ENCODE results near the gene CMSS1.
A peak's percentile ranks its signal among the peaks of the same experiment; 100 is the strongest.

CMSS1 gene

DNA sequence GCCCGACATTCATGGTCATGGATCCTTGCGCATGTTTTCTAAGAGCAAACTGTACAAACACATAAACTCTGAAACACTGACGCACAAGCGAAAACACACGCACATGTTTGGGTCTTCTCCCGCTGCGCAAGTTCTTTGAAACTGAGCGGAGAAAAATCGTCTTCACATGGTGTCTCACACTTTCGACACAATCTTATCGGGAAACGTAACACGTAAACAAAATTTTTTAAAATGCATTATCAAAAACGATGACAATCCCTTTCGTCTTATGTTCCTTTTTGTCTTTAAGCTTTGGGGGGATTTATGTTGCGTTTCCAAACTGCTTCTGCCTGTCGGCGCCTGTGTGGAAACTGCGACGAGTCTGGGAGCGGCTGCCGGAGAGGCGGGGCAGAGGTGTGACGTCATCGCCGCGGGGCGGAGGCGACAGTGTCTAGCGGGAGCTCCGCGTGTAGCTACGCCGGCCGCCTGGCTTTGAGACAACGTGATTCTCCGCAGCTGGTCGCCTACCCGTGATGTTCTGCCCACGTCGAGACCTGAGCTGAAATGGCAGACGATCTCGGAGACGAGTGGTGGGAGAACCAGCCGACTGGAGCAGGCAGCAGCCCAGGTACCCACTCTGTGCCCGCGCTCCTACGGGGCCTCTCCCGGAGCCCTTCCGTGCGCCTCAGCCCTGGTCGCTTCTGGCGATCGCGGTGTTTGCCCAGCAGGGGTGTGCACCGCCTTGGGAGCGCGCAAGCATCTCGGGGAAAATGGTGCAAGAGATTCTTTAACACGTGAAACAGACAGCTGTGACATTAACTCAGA is at the start of gene CMSS1:
Gene CMSS1, plus strand, starts transcription at position 426 of the 804 bp plus-strand sequence.
- Histone ChIP-seq H3K4me1 (ENCODE audit: insufficient read depth, low read length) (no peaks in the 10 kb centered on the region), H3K9me3 (ENCODE audit: control insufficient read depth, insufficient read depth, low read length) (no peaks in the 10 kb centered on the region), H3K9ac (ENCODE audit: low read depth, low read length) (peak within 1 kb of the TSS; percentile 94), H3K36me3 (ENCODE audit: insufficient read depth, low read length) (no peaks in the 10 kb centered on the region; the same call in 1 of the 2 replicates)

DNA sequence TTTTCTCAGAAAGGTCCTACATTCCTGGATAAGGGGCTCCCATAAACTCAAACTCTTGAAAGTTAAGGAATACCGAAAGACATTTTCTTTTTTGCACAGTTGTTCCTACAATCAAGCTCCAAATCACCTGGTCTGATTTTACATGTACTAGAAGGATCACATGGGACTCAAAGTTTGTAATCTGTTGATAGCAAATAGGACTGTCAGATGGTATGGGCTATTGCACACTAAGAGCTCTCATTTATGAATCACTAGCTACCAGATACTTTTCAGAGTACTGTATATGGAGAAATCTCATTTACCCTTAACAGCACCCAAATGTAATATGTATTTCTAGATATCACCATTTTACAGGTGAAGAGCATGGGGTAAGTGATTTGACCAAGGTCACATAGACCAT is 49.5 kb upstream of the CMSS1 start:
- no peak overlapping the region for H3K9ac ChIP-seq (ENCODE audit: low read depth, low read length)
- no peaks in the 10 kb centered on the region for H3K36me3 ChIP-seq (ENCODE audit: insufficient read depth, low read length)
- H3K4me1 ChIP-seq (ENCODE audit: insufficient read depth, low read length): no peaks in the 10 kb centered on the region
- no peaks in the 10 kb centered on the region for H3K9me3 ChIP-seq (ENCODE audit: control insufficient read depth, insufficient read depth, low read length)

- no peak overlapping the region for H3K9ac ChIP-seq (ENCODE audit: low read depth, low read length)
- H3K4me1 ChIP-seq (ENCODE audit: insufficient read depth, low read length): no peaks in the 10 kb centered on the region
- no peaks in the 10 kb centered on the region for H3K9me3 ChIP-seq (ENCODE audit: control insufficient read depth, insufficient read depth, low read length)
- H3K36me3 ChIP-seq (ENCODE audit: insufficient read depth, low read length): no peaks in the 10 kb centered on the region
Observed at GRCh38 chr3:99768808-99769501, 48.7 kb upstream of the CMSS1 start.

- Histone ChIP-seq H3K4me1 (ENCODE audit: insufficient read depth, low read length) (no peaks in the 10 kb centered on the region; the same call in 1 of the 2 replicates), H3K9me3 (ENCODE audit: control insufficient read depth, insufficient read depth, low read length) (no peaks in the 10 kb centered on the region), H3K9ac (ENCODE audit: low read depth, low read length) (no peak overlapping the region), H3K36me3 (ENCODE audit: insufficient read depth, low read length) (no peaks in the 10 kb centered on the region)
Observed at GRCh38 chr3:99772171-99772570, 45.5 kb upstream of the CMSS1 start.

GRCh38 chr3:99772671-99773070 is 45.0 kb upstream of the CMSS1 start:
- Histone ChIP-seq H3K4me1 (ENCODE audit: insufficient read depth, low read length) (no peaks in the 10 kb centered on the region; the same call in 1 of the 2 replicates), H3K9ac (ENCODE audit: low read depth, low read length) (no peak overlapping the region), H3K36me3 (ENCODE audit: insufficient read depth, low read length) (no peaks in the 10 kb centered on the region), H3K9me3 (ENCODE audit: control insufficient read depth, insufficient read depth, low read length) (no peaks in the 10 kb centered on the region)

GRCh38 chr3:99774467-99774866 is 43.2 kb upstream of the CMSS1 start:
- Histone ChIP-seq H3K36me3 (ENCODE audit: insufficient read depth, low read length) (no peaks in the 10 kb centered on the region), H3K4me1 (ENCODE audit: insufficient read depth, low read length) (no peaks in the 10 kb centered on the region; the same call in 1 of the 2 replicates), H3K9ac (ENCODE audit: low read depth, low read length) (no peak overlapping the region), H3K9me3 (ENCODE audit: control insufficient read depth, insufficient read depth, low read length) (no peaks in the 10 kb centered on the region)

GRCh38 chr3:99776516-99777209 is 41.0 kb upstream of the CMSS1 start:
- Histone ChIP-seq H3K4me1 (ENCODE audit: insufficient read depth, low read length) (no peaks in the 10 kb centered on the region; the same call in 1 of the 2 replicates), H3K9ac (ENCODE audit: low read depth, low read length) (no peak overlapping the region), H3K36me3 (ENCODE audit: insufficient read depth, low read length) (no peaks in the 10 kb centered on the region), H3K9me3 (ENCODE audit: control insufficient read depth, insufficient read depth, low read length) (no peaks in the 10 kb centered on the region)

DNA sequence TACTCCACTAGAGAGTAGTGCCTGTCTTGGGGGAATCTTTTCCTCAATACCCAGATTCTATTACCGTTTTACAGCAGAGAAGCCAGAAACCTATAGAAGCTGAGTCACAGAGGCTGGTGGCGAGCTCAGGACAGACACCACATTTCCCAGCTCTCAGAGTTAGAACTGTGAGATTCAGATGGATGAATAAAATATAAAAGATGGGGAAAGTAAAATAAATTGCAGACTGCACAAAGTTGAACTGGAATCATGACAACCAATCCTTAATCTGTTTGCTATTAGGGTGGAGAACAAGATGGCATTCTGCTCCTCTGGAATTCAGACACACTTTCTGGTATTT is 40.5 kb upstream of the CMSS1 start:
- Histone ChIP-seq H3K4me1 (ENCODE audit: insufficient read depth, low read length) (no peaks in the 10 kb centered on the region; the same call in 1 of the 2 replicates), H3K9ac (ENCODE audit: low read depth, low read length) (no peak overlapping the region), H3K9me3 (ENCODE audit: control insufficient read depth, insufficient read depth, low read length) (no peaks in the 10 kb centered on the region), H3K36me3 (ENCODE audit: insufficient read depth, low read length) (no peaks in the 10 kb centered on the region)

- no peaks in the 10 kb centered on the region for H3K36me3 ChIP-seq (ENCODE audit: insufficient read depth, low read length)
- no peak overlapping the region for H3K9ac ChIP-seq (ENCODE audit: low read depth, low read length)
- no peaks in the 10 kb centered on the region for H3K9me3 ChIP-seq (ENCODE audit: control insufficient read depth, insufficient read depth, low read length)
- no peaks in the 10 kb centered on the region; the same call in 1 of the 2 replicates for H3K4me1 ChIP-seq (ENCODE audit: insufficient read depth, low read length)
Observed at GRCh38 chr3:99777708-99778107, 40.0 kb upstream of the CMSS1 start.

DNA sequence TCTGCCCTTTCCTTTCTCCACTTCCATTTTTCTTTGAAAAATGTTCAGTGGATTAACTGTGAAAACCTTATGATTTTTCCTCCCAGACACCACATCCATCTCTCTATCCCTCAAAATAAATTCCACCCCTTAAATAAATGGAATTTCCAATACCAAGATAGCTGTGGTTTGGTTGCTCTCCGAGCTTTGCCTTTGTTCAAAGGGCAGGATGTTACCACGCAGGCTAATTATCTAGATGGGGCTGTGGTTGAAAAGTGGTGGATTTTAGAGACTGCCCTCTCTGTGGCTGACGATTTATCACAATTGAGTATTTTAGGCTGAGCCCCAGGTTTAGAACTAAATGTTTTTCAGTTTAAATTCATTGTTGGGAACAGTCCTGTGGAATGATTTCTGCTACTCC is 36.9 kb upstream of the CMSS1 start:
- no peaks in the 10 kb centered on the region for H3K9me3 ChIP-seq (ENCODE audit: control insufficient read depth, insufficient read depth, low read length)
- no peaks in the 10 kb centered on the region for H3K36me3 ChIP-seq (ENCODE audit: insufficient read depth, low read length)
- no peaks in the 10 kb centered on the region; the same call in 1 of the 2 replicates for H3K4me1 ChIP-seq (ENCODE audit: insufficient read depth, low read length)
- no peak overlapping the region for H3K9ac ChIP-seq (ENCODE audit: low read depth, low read length)

- Histone ChIP-seq H3K9me3 (ENCODE audit: control insufficient read depth, insufficient read depth, low read length) (no peaks in the 10 kb centered on the region), H3K36me3 (ENCODE audit: insufficient read depth, low read length) (no peaks in the 10 kb centered on the region), H3K4me1 (ENCODE audit: insufficient read depth, low read length) (no peaks in the 10 kb centered on the region; the same call in 1 of the 2 replicates), H3K9ac (ENCODE audit: low read depth, low read length) (no peak overlapping the region)
Observed at GRCh38 chr3:99781761-99782160, 35.9 kb upstream of the CMSS1 start.

DNA sequence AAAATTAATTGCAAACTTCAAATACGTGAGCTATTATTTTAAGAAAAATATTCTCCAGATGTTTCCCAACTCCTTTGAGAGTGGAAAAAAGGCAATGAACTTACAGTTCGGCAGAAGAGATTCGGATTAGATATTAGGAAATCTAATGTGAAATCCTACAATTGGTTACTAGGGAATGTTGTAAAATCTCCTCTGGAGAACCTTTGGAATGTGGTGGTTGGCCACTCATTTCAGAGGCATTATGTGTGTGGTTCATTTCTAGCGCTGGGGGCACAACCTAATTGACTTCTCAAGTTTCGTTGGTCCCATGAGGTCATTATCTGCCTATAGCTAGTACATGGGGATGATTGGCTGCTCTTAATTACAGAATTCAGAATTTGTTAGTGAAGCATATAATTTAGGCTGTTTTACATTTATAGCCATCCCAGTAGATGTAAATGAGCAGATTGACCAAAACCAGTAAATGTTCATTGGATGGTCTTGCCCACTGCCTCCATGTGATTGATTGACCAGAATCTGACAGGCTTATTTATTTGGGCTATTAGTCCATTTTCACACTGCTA is 34.6 kb upstream of the CMSS1 start:
- no peaks in the 10 kb centered on the region for H3K36me3 ChIP-seq (ENCODE audit: insufficient read depth, low read length)
- no peaks in the 10 kb centered on the region for H3K9me3 ChIP-seq (ENCODE audit: control insufficient read depth, insufficient read depth, low read length)
- no peak overlapping the region for H3K9ac ChIP-seq (ENCODE audit: low read depth, low read length)
- no peaks in the 10 kb centered on the region for H3K4me1 ChIP-seq (ENCODE audit: insufficient read depth, low read length)

DNA sequence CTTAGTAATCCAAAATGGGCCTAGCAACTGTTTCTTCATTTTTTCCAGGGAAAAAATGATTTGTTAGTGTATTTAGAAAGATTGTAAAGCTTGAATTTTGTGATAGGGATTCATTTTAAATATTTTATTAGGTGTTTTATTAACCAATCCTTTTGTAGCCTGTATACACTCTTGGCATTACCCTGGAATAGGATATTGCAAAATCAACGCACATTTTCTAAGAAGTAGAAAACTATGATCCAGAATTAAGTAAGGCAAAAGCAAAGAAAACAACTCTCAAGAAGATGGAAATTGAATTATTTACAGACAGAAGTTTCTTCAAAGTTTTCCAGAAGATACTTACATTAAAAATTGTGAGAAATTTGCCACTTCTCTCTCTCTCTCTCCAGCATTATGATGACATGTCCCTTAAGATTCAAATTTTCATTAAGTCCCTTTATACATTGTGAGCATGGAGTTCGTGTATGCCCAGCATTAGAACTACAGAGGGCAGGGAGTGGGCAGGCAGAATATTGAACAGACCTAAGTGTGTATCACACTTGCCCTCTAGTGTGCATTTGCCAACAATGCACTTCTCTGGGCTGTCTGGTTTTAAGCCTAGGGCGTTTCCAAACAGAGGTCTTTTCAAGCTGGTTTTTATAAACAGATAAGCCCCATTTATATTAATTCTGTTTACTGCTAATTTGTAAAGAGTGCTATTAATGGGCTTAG is 28.5 kb upstream of the CMSS1 start:
- Histone ChIP-seq H3K9me3 (ENCODE audit: control insufficient read depth, insufficient read depth, low read length) (no peaks in the 10 kb centered on the region), H3K4me1 (ENCODE audit: insufficient read depth, low read length) (no peaks in the 10 kb centered on the region), H3K9ac (ENCODE audit: low read depth, low read length) (no peak overlapping the region), H3K36me3 (ENCODE audit: insufficient read depth, low read length) (no peaks in the 10 kb centered on the region)

GRCh38 chr3:99794485-99794884 is 23.2 kb upstream of the CMSS1 start:
- Histone ChIP-seq H3K9me3 (ENCODE audit: control insufficient read depth, insufficient read depth, low read length) (no peaks in the 10 kb centered on the region), H3K36me3 (ENCODE audit: insufficient read depth, low read length) (no peaks in the 10 kb centered on the region), H3K4me1 (ENCODE audit: insufficient read depth, low read length) (no peaks in the 10 kb centered on the region), H3K9ac (ENCODE audit: low read depth, low read length) (no peak overlapping the region)

Measured in ES-I3 (cell line).